Stimulated activated CD8-positive, alpha-beta memory T cell treated with anti-CD3 and anti-CD28 coated beads, Interleukin-12 subunit alpha, Interleukin-12 subunit beta, amount 100 ng/mL, for 24 hours (primary cell): ENCODE results near the gene CYP39A1.

ENCODE experiments used
- DNase-seq: peaks from one replicate; pipeline ENCODE4 v3.0.0-alpha.2; 2020; ENCODE audit errors: extremely low read depth

CYP39A1 gene

GRCh38 chr6:46590765-46591164 is 61.9 kb downstream of the CYP39A1 start:
- no peak for DNase-seq

- DNase-seq: no peak
These were observed 65.7 kb downstream of the CYP39A1 start for GRCh38 chr6:46586906-46587305.

- DNase-seq: no peak
These were observed 68.0 kb downstream of the CYP39A1 start for GRCh38 chr6:46584586-46584985.

- DNase-seq: no peak
These were observed 68.9 kb downstream of the CYP39A1 start for GRCh38 chr6:46583721-46584120.

GRCh38 chr6:46583081-46583480 is 69.5 kb downstream of the CYP39A1 start:
- no peak for DNase-seq

- DNase-seq: no peak
These were observed 71.0 kb downstream of the CYP39A1 start for GRCh38 chr6:46581459-46582177.

GRCh38 chr6:46575530-46575929 is 77.1 kb downstream of the CYP39A1 start:
- no peak for DNase-seq

GRCh38 chr6:46573140-46573539 is 79.5 kb downstream of the CYP39A1 start:
- DNase-seq: no peak

GRCh38 chr6:46565531-46565930 is 87.1 kb downstream of the CYP39A1 start:
- no peak for DNase-seq

GRCh38 chr6:46563924-46564323 is 88.7 kb downstream of the CYP39A1 start:
- DNase-seq: no peak

GRCh38 chr6:46556053-46556452 is 96.6 kb downstream of the CYP39A1 start:
- DNase-seq: no peak

GRCh38 chr6:46555129-46555528 is 97.5 kb downstream of the CYP39A1 start:
- DNase-seq: no peak

- no peak for DNase-seq
These were observed 103.5 kb downstream of the CYP39A1 start for GRCh38 chr6:46549155-46549554.

GRCh38 chr6:46541556-46541955 is 111.1 kb downstream of the CYP39A1 start:
- DNase-seq: no peak

- DNase-seq: no peak
These were observed 112.8 kb downstream of the CYP39A1 start for GRCh38 chr6:46539866-46540265.

- no peak for DNase-seq
These were observed 113.7 kb downstream of the CYP39A1 start for GRCh38 chr6:46538800-46539480.

GRCh38 chr6:46530896-46531295 is 121.7 kb downstream of the CYP39A1 start:
- no peak for DNase-seq

- no peak for DNase-seq
These were observed 123.5 kb downstream of the CYP39A1 start for GRCh38 chr6:46528961-46529750.

- no peak for DNase-seq
These were observed 126.0 kb downstream of the CYP39A1 start for GRCh38 chr6:46526607-46527006.

GRCh38 chr6:46525583-46525982 is 127.0 kb downstream of the CYP39A1 start:
- DNase-seq: no peak

GRCh38 chr6:46521464-46521971 is 131.1 kb downstream of the CYP39A1 start:
- DNase-seq: no peak

- DNase-seq: no peak
These were observed 135.4 kb downstream of the CYP39A1 start for GRCh38 chr6:46517202-46517601.
